HEK293 (cell line): ENCODE data around the gene RORC.

Source experiments
- ATF2 ChIP-seq: fragments of 450-650 bp; formaldehyde crosslinking; IDR thresholded peaks from 2 replicates; pipeline ENCODE4 v1.5.1; 2016; ENCODE audit warnings: missing biosample characterization, missing genetic modification characterization, low read depth
- CTCF ChIP-seq: fragments of 450-650 bp; formaldehyde crosslinking; IDR thresholded peaks from 2 replicates; pipeline ENCODE4 v1.5.1; 2016; ENCODE audit warnings: missing biosample characterization, missing genetic modification characterization
- MEIS1 ChIP-seq: sonication (generic); formaldehyde crosslinking; IDR thresholded peaks from 2 replicates; pipeline ENCODE4 v1.8.1; 2022; ENCODE audit warnings: missing genetic modification reagents, mild to moderate bottlenecking, borderline replicate concordance
- ZNF133 ChIP-seq: fragments of 450-650 bp; formaldehyde crosslinking; IDR thresholded peaks from 2 replicates; pipeline ENCODE4 v1.5.1; 2016; ENCODE audit warnings: missing biosample characterization, missing genetic modification characterization
- ZNF175 ChIP-seq: fragments of 450-650 bp; formaldehyde crosslinking; IDR thresholded peaks from 2 replicates; pipeline ENCODE4 v1.5.1; 2016; ENCODE audit warnings: missing biosample characterization, missing genetic modification characterization
- ZNF274 ChIP-seq, 2 experiments: fragments of 200-500 bp in 1 of 2; fragments of 450-650 bp in 1 of 2; sonication (Bioruptor generic) in 1 of 2; formaldehyde crosslinking in 1 of 2; IDR thresholded peaks; 2 replicates each; pipeline versions ENCODE4 v1.5.1 to v1.6.1; 2014 to 2016; ENCODE audit warnings: borderline replicate concordance in 1 of 2, inconsistent platforms in 1 of 2, low read length in 1 of 2, missing biosample characterization in 1 of 2, missing genetic modification characterization in 1 of 2
- ZNF335 ChIP-seq: fragments of 450-650 bp; formaldehyde crosslinking; conservative IDR thresholded peaks from 2 replicates; pipeline ENCODE4 v1.5.1; 2016; ENCODE audit warnings: missing biosample characterization, missing genetic modification characterization
- ZNF529 ChIP-seq: fragments of 450-650 bp; formaldehyde crosslinking; IDR thresholded peaks from 2 replicates; pipeline ENCODE4 v1.5.1; 2017; ENCODE audit warnings: missing genetic modification characterization, missing biosample characterization; ENCODE audit not compliant: insufficient replicate concordance
- ZNF544 ChIP-seq: fragments of 450-650 bp; formaldehyde crosslinking; IDR thresholded peaks from 2 replicates; pipeline ENCODE4 v1.5.0; 2017; ENCODE audit warnings: missing biosample characterization, missing genetic modification characterization
- ZNF664 ChIP-seq: fragments of 450-650 bp; formaldehyde crosslinking; IDR thresholded peaks from 2 replicates; pipeline ENCODE4 v1.5.1; 2016; ENCODE audit warnings: missing biosample characterization, missing genetic modification characterization
- ZNF670 ChIP-seq: fragments of 450-650 bp; formaldehyde crosslinking; IDR thresholded peaks from 2 replicates; pipeline ENCODE4 v1.5.1; 2016; ENCODE audit warnings: missing biosample characterization, missing genetic modification characterization, low read depth
- ZNF707 ChIP-seq: fragments of 450-650 bp; formaldehyde crosslinking; IDR thresholded peaks from 2 replicates; pipeline ENCODE4 v1.5.1; 2016; ENCODE audit warnings: missing biosample characterization, missing genetic modification characterization

- no peak for TF ChIP-seq CTCF
- no peak for TF ChIP-seq ZNF335
- no peak for TF ChIP-seq ZNF707 (tag by site-specific recombination)
- TF ChIP-seq ZNF544 (tag by site-specific recombination), result no peak
- no peak for TF ChIP-seq MEIS1 (CRISPR knock-in tag)
- no peak for TF ChIP-seq ATF2 (tag by site-specific recombination)
- TF ChIP-seq ZNF133, result no peak
- TF ChIP-seq ZNF664 (tag by site-specific recombination), result no peak
- no peak for TF ChIP-seq ZNF670 (tag by site-specific recombination)
- no peak for TF ChIP-seq ZNF529
- TF ChIP-seq ZNF175 (tag by site-specific recombination), result no peak
- no peak for TF ChIP-seq ZNF274 (IDR thresholded peaks at IDR 0.05; ENCODE audit: low read length)
- TF ChIP-seq ZNF274 (tag by site-specific recombination; IDR thresholded peaks at IDR 0.05; ENCODE audit: borderline replicate concordance), result no peak
Measured at GRCh38 chr1:151846062-151846568, 14.5 kb upstream of the RORC start.
